Eye (tissue), 1 donor: ENCODE measurements around the gene PAX8.

Experiments
- DNase-seq: peaks from one replicate; pipeline ENCODE4 v3.0.0-alpha.2; 2015

PAX8 gene

GRCh38 chr2:113201496-113202304 is 77.0 kb downstream of the PAX8 start:
- DNase-seq = no peak

- DNase-seq = no peak
These were observed 77.8 kb downstream of the PAX8 start for GRCh38 chr2:113200736-113201490.

- DNase-seq = no peak
These were observed 78.5 kb downstream of the PAX8 start for GRCh38 chr2:113200236-113200635.

GRCh38 chr2:113198790-113199612 is 79.7 kb downstream of the PAX8 start:
- peak; percentile 93 for DNase-seq

GRCh38 chr2:113198048-113198789 is 80.5 kb downstream of the PAX8 start:
- no peak for DNase-seq

GRCh38 chr2:113197347-113198047 is 81.2 kb downstream of the PAX8 start:
- no peak for DNase-seq

- no peak for DNase-seq
These were observed 81.9 kb downstream of the PAX8 start for GRCh38 chr2:113196839-113197238.

GRCh38 chr2:113195923-113196501 is 82.7 kb downstream of the PAX8 start:
- no peak for DNase-seq

GRCh38 chr2:113192459-113193100 is 86.1 kb downstream of the PAX8 start:
- no peak for DNase-seq

GRCh38 chr2:113190871-113191270 is 87.8 kb downstream of the PAX8 start:
- DNase-seq = no peak

- DNase-seq = no peak
These were observed 91.0 kb downstream of the PAX8 start for GRCh38 chr2:113187771-113188170.

- no peak for DNase-seq
These were observed 92.3 kb downstream of the PAX8 start for GRCh38 chr2:113186433-113186796.

- DNase-seq = no peak
These were observed 92.9 kb downstream of the PAX8 start for GRCh38 chr2:113185664-113186432.

GRCh38 chr2:113184531-113185230 is 94.0 kb downstream of the PAX8 start:
- DNase-seq = no peak

GRCh38 chr2:113183703-113184102 is 95.0 kb downstream of the PAX8 start:
- DNase-seq = no peak

GRCh38 chr2:113183264-113183663 is 95.5 kb downstream of the PAX8 start:
- DNase-seq = no peak

- no peak for DNase-seq
These were observed 96.1 kb downstream of the PAX8 start for GRCh38 chr2:113182471-113183260.

- no peak for DNase-seq
These were observed 97.3 kb downstream of the PAX8 start for GRCh38 chr2:113181258-113182051.
